Memory B cell (primary cell): ENCODE results near the gene HPSE2.

Experiments used
- ATAC-seq: fragments of 150-1000 bp; cut with Tn5 transposase; 2 replicates; pipeline ENCODE4 v1.10.0; 2021; ENCODE audit warnings: low read depth, mild to moderate bottlenecking, moderate library complexity
- DNase-seq, 2 donors: peaks; one replicate each; pipeline ENCODE4 v3.0.0; 2022; ENCODE audit warnings: low spot score in 2 of 2
- H3K27ac Mint-ChIP-seq: one replicate; pipeline ENCODE4 v1.8.0; 2022; ENCODE audit warnings: mild to moderate bottlenecking, moderate library complexity, mixed read lengths
- H3K27me3 Mint-ChIP-seq: one replicate; pipeline ENCODE4 v1.8.0; 2022; ENCODE audit warnings: mixed read lengths
- H3K36me3 Mint-ChIP-seq: one replicate; pipeline ENCODE4 v1.8.0; 2022; ENCODE audit warnings: mild to moderate bottlenecking, mixed read lengths
- H3K4me1 Mint-ChIP-seq: one replicate; pipeline ENCODE4 v1.8.0; 2022; ENCODE audit warnings: mixed read lengths
- H3K4me3 Mint-ChIP-seq: one replicate; pipeline ENCODE4 v1.8.0; 2022; ENCODE audit warnings: mild to moderate bottlenecking, moderate library complexity, mixed read lengths
- H3K9me3 Mint-ChIP-seq: one replicate; pipeline ENCODE4 v1.8.0; 2022; ENCODE audit warnings: mixed read lengths

The HPSE2 gene

GRCh38 chr10:98673171-98673782 lies 562.4 kb downstream of the HPSE2 start:
- ATAC-seq, result no peak
- Mint-ChIP-seq H3K27me3 (peaks cover 2% of the 10 kb centered on the region), H3K9me3 (no peaks in the 10 kb centered on the region), H3K36me3 (no peaks in the 10 kb centered on the region), H3K4me1 (no peaks in the 10 kb centered on the region), H3K4me3 (no peak overlapping the region), H3K27ac (no peak overlapping the region)
- DNase-seq, result no peak

GRCh38 chr10:98667081-98667480 lies 568.6 kb downstream of the HPSE2 start:
- peaks cover 2% of the 10 kb centered on the region for H3K27me3 Mint-ChIP-seq
- no peak overlapping the region for H3K27ac Mint-ChIP-seq
- no peak for ATAC-seq
- H3K4me1 Mint-ChIP-seq, result no peaks in the 10 kb centered on the region
- DNase-seq, result no peak
- no peaks in the 10 kb centered on the region for H3K36me3 Mint-ChIP-seq
- H3K4me3 Mint-ChIP-seq, result no peak overlapping the region
- H3K9me3 Mint-ChIP-seq, result no peaks in the 10 kb centered on the region

DNA sequence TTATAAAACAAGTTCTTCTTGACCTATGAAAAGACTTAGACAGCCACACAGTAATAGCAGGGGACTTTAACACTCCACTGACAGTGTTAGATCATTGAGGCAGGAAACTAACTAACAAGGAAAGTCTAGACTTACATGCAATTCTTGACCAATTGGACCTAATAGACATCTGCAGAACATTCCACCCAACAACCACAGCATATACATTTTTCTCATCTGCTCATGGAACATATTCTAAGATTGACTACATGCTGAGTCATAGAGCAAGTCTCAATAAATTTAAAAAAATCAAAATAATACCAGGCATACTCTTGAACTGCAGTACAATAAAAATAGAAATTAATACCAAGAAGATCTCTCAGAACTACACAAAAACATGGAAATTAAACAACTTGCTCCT lies 569.4 kb downstream of the HPSE2 start:
- H3K4me3 Mint-ChIP-seq, result no peak overlapping the region
- no peak overlapping the region for H3K27ac Mint-ChIP-seq
- peaks cover 2% of the 10 kb centered on the region for H3K27me3 Mint-ChIP-seq
- no peak for ATAC-seq
- H3K4me1 Mint-ChIP-seq, result no peaks in the 10 kb centered on the region
- no peaks in the 10 kb centered on the region for H3K9me3 Mint-ChIP-seq
- no peak for DNase-seq
- H3K36me3 Mint-ChIP-seq, result no peaks in the 10 kb centered on the region

DNA sequence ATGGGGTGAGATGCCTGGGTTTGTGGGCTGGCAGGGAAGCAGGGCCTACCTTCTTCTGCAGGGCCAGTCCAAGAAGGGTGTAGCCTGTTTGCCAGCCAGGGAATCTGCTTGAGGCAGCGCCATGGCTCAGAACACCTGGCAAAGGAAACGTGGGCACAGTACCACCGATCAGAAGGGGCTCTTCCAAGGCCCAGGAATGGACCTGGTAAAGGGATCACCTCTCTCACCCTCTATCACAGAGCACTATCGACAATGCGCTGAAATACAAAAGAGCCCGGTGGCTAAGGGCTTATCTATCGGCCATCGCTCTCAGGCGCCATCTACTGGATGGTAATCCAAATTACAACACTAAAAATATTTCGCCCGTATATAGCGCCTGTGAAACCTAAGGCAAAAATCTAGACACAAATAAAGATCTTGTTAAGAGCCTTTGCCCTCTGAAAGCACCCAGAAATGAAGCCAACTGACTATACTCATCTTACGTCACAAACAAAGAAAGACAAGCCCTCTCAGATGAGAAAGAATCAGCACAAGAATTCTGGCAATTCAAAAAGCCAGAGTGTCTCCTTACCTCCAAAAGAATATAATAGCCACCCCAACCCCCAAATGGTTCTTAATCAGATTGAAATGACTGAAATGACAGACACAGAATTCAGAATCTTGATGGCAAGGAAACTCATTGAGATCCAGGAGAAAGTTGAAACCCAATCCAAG lies 571.2 kb downstream of the HPSE2 start:
- no peaks in the 10 kb centered on the region for H3K4me1 Mint-ChIP-seq

GRCh38 chr10:98659951-98660350 lies 575.7 kb downstream of the HPSE2 start:
- ATAC-seq, result no peak
- Mint-ChIP-seq H3K4me3 (no peak overlapping the region), H3K9me3 (no peaks in the 10 kb centered on the region), H3K27ac (no peak overlapping the region), H3K36me3 (no peaks in the 10 kb centered on the region), H3K27me3 (no peaks in the 10 kb centered on the region), H3K4me1 (peaks cover 7% of the 10 kb centered on the region)
- DNase-seq, result no peak

More for the DNA sequence above, 571.2 kb downstream of the HPSE2 start:
- H3K9me3 Mint-ChIP-seq, result no peaks in the 10 kb centered on the region
- no peak overlapping the region for H3K4me3 Mint-ChIP-seq
- H3K27me3 Mint-ChIP-seq, result peaks cover 2% of the 10 kb centered on the region
- ATAC-seq (peak; percentile 83), DNase-seq (peak; percentile 18 to 54)
- no peak overlapping the region for H3K27ac Mint-ChIP-seq
- no peaks in the 10 kb centered on the region for H3K36me3 Mint-ChIP-seq

DNA sequence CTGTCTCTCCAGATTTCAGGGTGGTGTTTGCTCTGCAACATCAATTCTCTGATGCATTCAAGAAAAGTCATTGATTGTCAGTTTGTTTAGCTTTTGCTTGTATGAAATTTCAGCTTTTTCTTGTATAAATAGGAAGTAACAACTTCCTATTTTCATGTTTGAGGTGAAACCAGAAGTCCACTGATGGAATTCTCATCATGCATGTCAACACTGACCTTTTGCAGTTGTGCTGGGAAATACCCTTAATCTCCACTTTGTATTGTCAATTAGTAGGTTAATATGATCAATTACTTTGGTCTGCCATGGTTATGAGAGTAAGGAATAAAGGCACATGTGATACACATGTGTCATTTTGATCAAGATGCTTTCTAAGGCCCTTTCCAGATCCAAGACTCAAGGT lies 580.2 kb downstream of the HPSE2 start:
- H3K4me1 Mint-ChIP-seq, result peaks cover 19% of the 10 kb centered on the region

DNA sequence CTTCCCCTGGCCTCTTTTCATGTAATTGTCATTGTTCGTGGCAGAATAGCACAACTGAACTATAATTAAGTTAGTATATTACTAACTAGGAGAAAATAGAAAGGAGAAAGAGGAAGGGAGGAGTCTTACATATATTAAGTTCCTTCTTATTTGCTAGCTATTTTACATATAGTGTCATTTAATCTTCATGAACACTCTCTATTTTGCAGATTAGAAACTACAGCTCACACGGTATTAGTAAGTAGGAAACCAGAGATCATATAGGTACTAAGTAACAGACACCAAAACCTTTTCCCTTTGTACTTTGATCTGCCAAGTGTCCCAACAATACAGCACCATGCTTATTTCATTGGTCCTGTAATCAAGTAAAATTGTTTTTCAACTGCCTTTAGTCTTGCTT lies 586.5 kb downstream of the HPSE2 start:
- Mint-ChIP-seq H3K27ac (no peak overlapping the region), H3K9me3 (peaks cover 2% of the 10 kb centered on the region), H3K27me3 (peaks cover 4% of the 10 kb centered on the region), H3K4me3 (no peak overlapping the region), H3K4me1 (peaks cover 12% of the 10 kb centered on the region), H3K36me3 (no peaks in the 10 kb centered on the region)
- DNase-seq, result no peak
- no peak for ATAC-seq

More for the DNA sequence above, 580.2 kb downstream of the HPSE2 start:
- H3K4me3 Mint-ChIP-seq, result no peak overlapping the region
- H3K27me3 Mint-ChIP-seq, result peaks cover 2% of the 10 kb centered on the region
- H3K27ac Mint-ChIP-seq, result no peak overlapping the region
- ATAC-seq (peak; percentile 24), DNase-seq (no peak)
- peaks cover 2% of the 10 kb centered on the region for H3K9me3 Mint-ChIP-seq
- H3K36me3 Mint-ChIP-seq, result no peaks in the 10 kb centered on the region

DNA sequence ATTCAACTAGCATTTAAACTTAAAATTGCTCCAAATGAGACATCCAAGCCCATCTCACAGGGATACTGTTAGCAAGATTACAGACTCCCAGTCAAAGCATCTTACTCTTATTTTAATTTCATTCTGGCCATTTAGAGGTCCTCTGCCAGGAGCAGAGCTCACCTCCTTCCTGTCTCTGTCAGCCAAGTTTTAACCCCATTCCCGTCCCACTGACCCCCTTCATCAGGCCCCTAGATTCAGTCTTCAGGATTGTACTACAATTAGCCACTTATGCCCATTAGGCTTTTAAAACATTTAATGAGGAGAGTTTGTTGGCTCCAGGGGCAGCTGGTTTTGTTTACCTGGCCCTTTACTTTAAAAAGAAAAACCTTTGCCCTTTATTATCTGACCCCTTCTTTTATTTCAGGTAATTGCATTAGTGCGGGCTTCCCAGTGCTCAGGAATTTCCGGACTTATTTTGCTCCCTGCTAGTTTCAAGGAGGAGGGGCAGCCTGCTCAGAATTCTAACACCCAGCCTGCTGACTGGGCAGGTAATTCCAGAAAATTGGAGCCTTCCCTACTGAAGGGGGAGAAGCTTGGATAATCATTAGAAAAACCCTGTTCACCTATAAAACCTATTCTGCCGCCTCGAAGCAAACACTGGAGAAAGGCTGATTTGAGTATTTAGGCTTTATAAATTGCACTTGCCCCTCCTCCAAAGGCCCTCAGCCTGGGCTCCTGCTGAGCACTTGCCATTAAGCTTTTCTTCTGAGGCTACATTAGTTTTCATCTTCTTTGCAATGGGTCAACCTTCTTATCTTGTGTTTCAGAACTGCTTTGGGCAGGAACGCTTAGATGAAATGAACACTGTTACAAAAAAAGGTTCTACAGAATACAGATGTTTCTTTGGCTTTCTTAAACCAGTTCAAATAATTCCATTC lies 588.4 kb downstream of the HPSE2 start:
- Mint-ChIP-seq H3K27me3 (peaks cover 1% of the 10 kb centered on the region), H3K4me3 (no peak overlapping the region), H3K4me1 (peaks cover 9% of the 10 kb centered on the region), H3K27ac (no peak overlapping the region), H3K36me3 (no peaks in the 10 kb centered on the region), H3K9me3 (no peaks in the 10 kb centered on the region)
- DNase-seq (no peak), ATAC-seq (no peak)

DNA sequence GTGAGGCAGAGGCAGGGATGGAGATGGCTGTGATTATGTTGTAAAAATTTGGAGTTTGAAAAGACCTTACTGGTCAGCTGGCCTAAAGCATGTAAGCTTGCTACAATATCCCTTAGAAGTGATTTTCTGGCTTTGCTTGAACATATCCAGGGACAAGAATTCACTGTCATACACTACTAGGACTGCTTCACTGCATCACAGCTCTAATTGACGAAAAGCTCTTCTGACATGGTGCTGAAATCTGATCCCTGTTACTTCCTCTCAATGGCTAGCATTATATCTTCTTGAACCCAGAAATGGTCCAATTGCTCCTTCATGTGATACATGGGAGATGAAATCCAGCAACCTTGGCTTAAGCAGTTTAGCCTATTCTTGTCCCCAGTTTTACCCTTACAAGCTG lies 591.2 kb downstream of the HPSE2 start:
- Mint-ChIP-seq H3K9me3 (no peaks in the 10 kb centered on the region), H3K27ac (no peak overlapping the region), H3K4me1 (peaks cover 4% of the 10 kb centered on the region), H3K27me3 (peaks cover 1% of the 10 kb centered on the region), H3K4me3 (no peak overlapping the region), H3K36me3 (no peaks in the 10 kb centered on the region)
- no peak for DNase-seq
- ATAC-seq, result no peak

DNA sequence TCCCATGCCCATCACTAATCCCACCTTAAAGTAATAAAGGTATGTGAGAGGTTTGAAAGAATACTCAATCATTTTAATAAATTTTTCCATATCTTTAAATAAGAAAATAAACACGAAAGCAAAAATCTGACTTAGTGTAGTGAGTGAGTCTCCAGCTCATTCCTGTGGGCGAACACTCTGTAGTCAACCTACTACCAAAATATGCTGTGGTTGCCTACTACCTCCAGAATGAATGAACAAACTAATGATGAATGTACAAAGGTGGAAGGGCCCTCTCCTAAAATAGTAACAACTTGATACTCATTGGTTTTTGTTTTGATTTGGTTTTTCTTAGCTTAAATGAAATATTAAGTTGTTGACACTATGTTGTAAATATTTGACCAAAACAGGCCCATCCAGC lies 593.4 kb downstream of the HPSE2 start:
- H3K4me3 Mint-ChIP-seq, result no peak overlapping the region
- H3K27ac Mint-ChIP-seq, result no peak overlapping the region
- DNase-seq (no peak), ATAC-seq (no peak)
- H3K4me1 Mint-ChIP-seq, result no peaks in the 10 kb centered on the region
- H3K36me3 Mint-ChIP-seq, result no peaks in the 10 kb centered on the region
- H3K27me3 Mint-ChIP-seq, result no peaks in the 10 kb centered on the region
- no peaks in the 10 kb centered on the region for H3K9me3 Mint-ChIP-seq

- H3K9me3 Mint-ChIP-seq, result no peaks in the 10 kb centered on the region
- H3K4me1 Mint-ChIP-seq, result peaks cover 6% of the 10 kb centered on the region
- H3K27ac Mint-ChIP-seq, result no peak overlapping the region
- H3K27me3 Mint-ChIP-seq, result no peaks in the 10 kb centered on the region
- H3K36me3 Mint-ChIP-seq, result no peaks in the 10 kb centered on the region
- ATAC-seq, result no peak
- H3K4me3 Mint-ChIP-seq, result no peak overlapping the region
- no peak for DNase-seq
Measured at GRCh38 chr10:98638920-98639319, 596.7 kb downstream of the HPSE2 start.

DNA sequence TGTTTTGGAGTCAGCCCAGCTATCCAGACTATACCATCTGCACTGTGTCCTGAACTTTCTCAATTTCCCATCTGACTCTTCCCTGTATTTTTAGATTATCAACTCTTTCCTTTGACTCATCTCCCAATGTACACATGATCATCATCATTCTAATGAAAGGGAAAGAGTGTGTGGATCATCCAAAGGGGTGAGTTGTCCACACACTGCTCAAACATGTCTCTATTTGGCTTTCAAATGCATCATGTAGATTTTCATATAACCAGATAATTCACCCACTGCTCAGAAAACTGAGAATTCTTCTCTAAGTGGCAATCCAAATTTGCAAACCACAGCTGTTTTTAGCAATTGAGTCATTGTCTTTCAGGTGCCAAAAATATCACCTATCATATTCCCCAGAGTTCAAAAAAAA lies 598.7 kb downstream of the HPSE2 start:
- Mint-ChIP-seq H3K27me3 (peaks cover 1% of the 10 kb centered on the region), H3K4me1 (peaks cover 6% of the 10 kb centered on the region), H3K27ac (no peak overlapping the region), H3K4me3 (no peak overlapping the region), H3K36me3 (no peaks in the 10 kb centered on the region), H3K9me3 (no peaks in the 10 kb centered on the region)
- DNase-seq (no peak), ATAC-seq (no peak)

GRCh38 chr10:98632456-98633150 lies 603.0 kb downstream of the HPSE2 start:
- Mint-ChIP-seq H3K9me3 (peaks cover 1% of the 10 kb centered on the region), H3K27me3 (peaks cover 10% of the 10 kb centered on the region), H3K4me1 (peaks cover 6% of the 10 kb centered on the region), H3K4me3 (no peak overlapping the region), H3K36me3 (no peaks in the 10 kb centered on the region), H3K27ac (no peak overlapping the region)
- ATAC-seq (no peak), DNase-seq (no peak)

DNA sequence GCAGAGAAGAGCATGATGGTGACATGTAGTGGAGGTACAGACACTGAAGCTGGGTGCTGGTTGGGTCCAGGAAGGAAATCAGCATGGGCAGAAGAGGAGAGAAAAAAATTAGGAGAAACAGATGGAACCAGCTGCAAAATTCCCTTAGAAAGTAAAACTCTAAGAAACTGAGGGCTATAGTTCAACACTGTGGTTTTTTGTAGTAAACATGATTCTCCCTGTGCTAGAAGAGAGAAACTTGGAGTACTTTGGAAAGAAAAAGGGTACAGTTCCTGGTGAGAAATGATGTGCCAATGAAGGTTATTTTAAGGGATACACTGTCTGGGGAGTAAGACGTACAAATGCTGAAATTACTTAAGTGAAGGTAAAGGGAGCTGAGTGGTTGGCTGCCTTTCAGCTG lies 607.4 kb downstream of the HPSE2 start:
- peaks cover 1% of the 10 kb centered on the region for H3K9me3 Mint-ChIP-seq
- peaks cover 10% of the 10 kb centered on the region for H3K27me3 Mint-ChIP-seq
- no peak for DNase-seq
- no peak overlapping the region for H3K4me3 Mint-ChIP-seq
- no peaks in the 10 kb centered on the region for H3K36me3 Mint-ChIP-seq
- H3K27ac Mint-ChIP-seq, result no peak overlapping the region
- H3K4me1 Mint-ChIP-seq, result no peaks in the 10 kb centered on the region
- ATAC-seq, result no peak
